HFFc6 (cell line): ENCODE measurements around the gene PAGE4. TPM values are rescaled to one million over a fixed set of nuclear protein-coding genes. Genes with fewer than 3 reads are reported as not detected.

Source experiments
- DNase-seq: peaks from one replicate; pipeline ENCODE4 v3.0.0-alpha.2; 2018
- H3K27ac Mint-ChIP-seq: 2 replicates; pipeline ENCODE4 v1.8.0; 2020; ENCODE audit warnings: mild to moderate bottlenecking, mixed read lengths
- H3K27me3 Mint-ChIP-seq: 2 replicates; pipeline ENCODE4 v1.8.0; 2021; ENCODE audit warnings: mild to moderate bottlenecking, moderate library complexity, mixed read lengths; ENCODE audit not compliant: insufficient read depth
- H3K36me3 Mint-ChIP-seq: 2 replicates; pipeline ENCODE4 v1.8.0; 2021; ENCODE audit warnings: low read depth, mixed read lengths
- H3K4me1 Mint-ChIP-seq: 2 replicates; pipeline ENCODE4 v1.8.0; 2020; ENCODE audit warnings: low read depth, mixed read lengths
- H3K4me3 Mint-ChIP-seq: 2 replicates; pipeline ENCODE4 v1.8.0; 2020; ENCODE audit warnings: mild to moderate bottlenecking, moderate library complexity, mixed read lengths
- H3K9me3 Mint-ChIP-seq: 2 replicates; pipeline ENCODE4 v1.8.0; 2020; ENCODE audit warnings: mild to moderate bottlenecking, mixed read lengths
- total RNA-seq, 6 experiments: library from RNA; stranded (reverse); fragmentation: NEBNext Ultra II Directional; extraction: Animal tissue kit (Norgen Biotek cat#: 25700); gene quantifications; 2 replicates in 1 of 6; 3 replicates in 5 of 6; pipeline ENCODE4 v1.2.3, GENCODE V29; 2021
- TF ChIP-seq, protein P1 (sequence below): fragments of 200-600 bp; sonication (generic); IDR thresholded peaks from 2 replicates; pipeline ENCODE4 v1.5.0; 2021; ENCODE audit warnings: antibody characterized with exemption, mild to moderate bottlenecking

Gene PAGE4
- total RNA-seq, 6 experiments from 2014 or later, result not detected

DNA sequence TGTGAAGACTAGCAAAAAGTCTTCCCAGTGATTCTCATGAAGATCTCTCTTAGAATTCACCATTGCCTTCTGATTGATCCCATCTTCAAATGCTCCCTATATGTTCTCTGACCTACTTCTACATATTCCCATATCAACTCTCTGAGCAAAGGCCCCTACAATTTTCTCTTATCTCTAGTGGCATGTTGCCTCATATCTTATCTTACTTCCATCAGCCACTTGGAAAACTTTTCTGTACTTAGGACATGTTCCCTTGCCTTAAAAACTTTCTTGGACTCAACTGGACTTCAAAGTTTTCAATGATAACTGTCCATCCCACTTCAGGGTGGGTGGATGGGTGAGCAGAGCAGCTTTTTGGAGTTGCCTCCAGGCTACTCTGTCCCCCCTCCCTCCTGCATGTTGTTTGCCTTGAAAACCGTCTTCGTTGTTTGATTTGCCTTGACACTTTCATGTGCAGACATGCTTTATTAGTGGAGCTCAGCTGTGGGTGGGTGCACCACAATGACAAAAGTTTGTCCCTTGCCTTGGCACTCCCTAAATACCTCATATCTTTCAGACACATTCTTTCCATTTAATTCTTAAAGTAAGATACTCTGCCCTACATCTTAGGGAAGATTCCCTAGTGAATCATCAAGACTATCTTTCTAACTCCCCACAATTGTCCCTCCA is 31.9 kb downstream of the PAGE4 start:
- Mint-ChIP-seq H3K36me3 (no peaks in the 10 kb centered on the region), H3K27ac (no peak overlapping the region), H3K4me1 (no peaks in the 10 kb centered on the region), H3K4me3 (no peak overlapping the region), H3K27me3 (no peaks in the 10 kb centered on the region; the same call in 1 of the 2 replicates), H3K9me3 (no peaks in the 10 kb centered on the region)
- TF ChIP-seq, protein P1, sequence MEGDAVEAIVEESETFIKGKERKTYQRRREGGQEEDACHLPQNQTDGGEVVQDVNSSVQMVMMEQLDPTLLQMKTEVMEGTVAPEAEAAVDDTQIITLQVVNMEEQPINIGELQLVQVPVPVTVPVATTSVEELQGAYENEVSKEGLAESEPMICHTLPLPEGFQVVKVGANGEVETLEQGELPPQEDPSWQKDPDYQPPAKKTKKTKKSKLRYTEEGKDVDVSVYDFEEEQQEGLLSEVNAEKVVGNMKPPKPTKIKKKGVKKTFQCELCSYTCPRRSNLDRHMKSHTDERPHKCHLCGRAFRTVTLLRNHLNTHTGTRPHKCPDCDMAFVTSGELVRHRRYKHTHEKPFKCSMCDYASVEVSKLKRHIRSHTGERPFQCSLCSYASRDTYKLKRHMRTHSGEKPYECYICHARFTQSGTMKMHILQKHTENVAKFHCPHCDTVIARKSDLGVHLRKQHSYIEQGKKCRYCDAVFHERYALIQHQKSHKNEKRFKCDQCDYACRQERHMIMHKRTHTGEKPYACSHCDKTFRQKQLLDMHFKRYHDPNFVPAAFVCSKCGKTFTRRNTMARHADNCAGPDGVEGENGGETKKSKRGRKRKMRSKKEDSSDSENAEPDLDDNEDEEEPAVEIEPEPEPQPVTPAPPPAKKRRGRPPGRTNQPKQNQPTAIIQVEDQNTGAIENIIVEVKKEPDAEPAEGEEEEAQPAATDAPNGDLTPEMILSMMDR, result no peak
- no peak for DNase-seq

DNA sequence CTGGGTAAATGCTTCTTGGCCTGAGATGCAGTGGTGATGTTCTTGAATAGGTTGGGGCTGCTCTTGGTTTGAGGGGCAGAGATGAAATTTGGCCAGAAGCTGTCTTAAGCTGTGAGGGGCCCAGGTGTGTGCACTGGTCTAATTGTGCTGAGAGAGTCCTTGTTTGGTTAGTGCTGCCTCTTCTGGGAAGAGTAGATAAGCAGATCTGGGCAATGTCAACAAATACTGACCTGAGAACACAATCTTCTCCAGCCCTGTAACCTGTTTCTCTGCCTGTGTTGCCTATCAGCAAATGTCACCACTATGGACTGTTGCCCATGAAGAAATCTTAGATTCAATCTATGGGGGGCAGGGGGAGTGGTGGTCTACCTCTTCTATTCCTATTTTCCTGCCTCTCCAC is 33.0 kb downstream of the PAGE4 start:
- H3K4me1 Mint-ChIP-seq, result no peaks in the 10 kb centered on the region
- no peak overlapping the region for H3K27ac Mint-ChIP-seq
- no peaks in the 10 kb centered on the region for H3K36me3 Mint-ChIP-seq

DNA sequence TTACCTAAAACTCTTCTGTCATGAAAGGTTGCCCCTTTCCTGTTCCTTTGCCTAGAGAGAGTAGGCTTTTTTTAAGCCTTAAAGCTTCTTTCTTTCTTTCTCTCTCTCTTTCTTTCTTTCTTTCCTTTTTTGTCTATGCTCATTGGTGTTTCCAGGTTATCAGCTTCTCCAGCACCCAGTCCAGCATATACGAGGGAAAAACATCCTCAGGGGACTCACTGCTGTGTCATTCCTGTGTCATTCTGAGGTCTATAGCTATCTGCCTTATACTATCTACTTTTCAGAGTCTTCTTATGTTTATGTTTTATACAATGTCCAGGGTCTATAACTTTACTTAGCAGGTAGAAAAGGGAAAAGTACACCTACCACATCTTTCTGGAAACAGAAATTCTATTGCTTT is 39.6 kb downstream of the PAGE4 start:
- TF ChIP-seq, protein P1, result no peak
- Mint-ChIP-seq H3K27me3 (peaks cover 4% of the 10 kb centered on the region), H3K4me1 (no peaks in the 10 kb centered on the region), H3K27ac (no peak overlapping the region), H3K9me3 (no peaks in the 10 kb centered on the region), H3K36me3 (no peaks in the 10 kb centered on the region), H3K4me3 (no peak overlapping the region)
- DNase-seq, result no peak

More for the DNA sequence above, 33.0 kb downstream of the PAGE4 start:
- no peak overlapping the region for H3K4me3 Mint-ChIP-seq
- no peaks in the 10 kb centered on the region for H3K9me3 Mint-ChIP-seq
- TF ChIP-seq, protein P1, result no peak
- no peak for DNase-seq
- no peaks in the 10 kb centered on the region; the same call in 1 of the 2 replicates for H3K27me3 Mint-ChIP-seq

DNA sequence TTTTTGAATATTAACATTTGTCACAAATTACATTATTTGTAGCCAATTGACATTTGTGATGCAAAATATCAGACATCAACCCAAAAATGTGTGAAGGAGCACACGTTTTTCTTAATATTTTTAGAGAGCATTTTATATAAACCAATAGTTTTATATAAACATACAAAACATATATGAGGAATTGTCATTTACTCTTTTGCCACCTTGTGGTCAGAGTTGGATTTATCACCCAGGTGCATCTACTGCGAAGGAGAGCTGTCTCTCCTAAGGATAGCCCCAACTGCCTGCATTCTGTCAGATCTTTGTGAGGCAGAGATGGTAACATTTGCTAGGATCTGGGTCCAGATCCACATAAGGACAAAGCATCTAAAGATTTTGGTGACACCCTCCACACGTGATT is 47.6 kb downstream of the PAGE4 start:
- Mint-ChIP-seq H3K27me3 (no peaks in the 10 kb centered on the region), H3K4me3 (no peak overlapping the region), H3K4me1 (peaks cover 19% of the 10 kb centered on the region), H3K36me3 (no peaks in the 10 kb centered on the region), H3K9me3 (no peaks in the 10 kb centered on the region), H3K27ac (no peak overlapping the region; the same call in 1 of the 2 replicates)
- TF ChIP-seq, protein P1, result peak; percentile 74
- DNase-seq, result no peak

DNA sequence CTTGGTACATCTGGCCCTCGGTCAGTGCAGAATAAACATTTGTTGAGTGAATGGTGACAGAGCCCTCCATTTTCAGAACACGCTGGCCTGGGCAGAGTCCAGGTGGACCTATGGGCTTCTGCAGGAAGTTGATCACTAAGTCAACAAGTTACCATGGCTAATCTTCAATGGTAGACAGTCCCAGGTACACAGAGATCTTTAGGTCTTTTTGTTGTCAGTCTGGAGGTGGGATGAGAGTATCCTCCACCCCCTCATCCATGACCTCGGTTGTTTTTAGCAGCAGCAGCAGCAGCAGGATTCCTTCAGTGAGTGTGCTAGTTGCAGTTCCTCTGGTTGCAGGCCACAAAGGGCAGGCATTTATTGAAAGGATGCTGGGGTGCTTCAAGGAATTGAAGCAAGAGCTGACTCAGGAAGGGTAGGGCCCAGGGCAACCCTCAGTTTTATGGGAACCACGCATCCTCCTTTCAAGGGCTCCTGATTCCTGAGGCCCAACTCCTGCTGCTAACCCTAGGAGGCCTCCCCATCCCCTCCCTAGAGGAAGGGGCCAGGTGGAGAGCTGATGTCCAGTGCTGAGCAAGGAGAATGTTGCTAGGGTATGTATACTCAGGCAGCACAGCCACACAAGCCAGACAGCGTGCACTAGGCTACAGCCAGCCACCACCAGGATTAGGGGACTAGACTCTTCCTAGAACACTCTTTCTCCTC is 48.4 kb downstream of the PAGE4 start:
- H3K27me3 Mint-ChIP-seq, result no peaks in the 10 kb centered on the region
- H3K27ac Mint-ChIP-seq, result peak overlapping the region; percentile 21; the same call in 1 of the 2 replicates
- H3K9me3 Mint-ChIP-seq, result no peaks in the 10 kb centered on the region
- peaks cover 19% of the 10 kb centered on the region for H3K4me1 Mint-ChIP-seq
- H3K4me3 Mint-ChIP-seq, result peak overlapping the region; percentile 89; the same call in 1 of the 2 replicates
- no peaks in the 10 kb centered on the region for H3K36me3 Mint-ChIP-seq
- TF ChIP-seq, protein P1, result no peak
- DNase-seq, result no peak
